Loucy (cell line): ENCODE results near the gene CPPED1.

Source experiments
- CTCF ChIP-seq: fragments of 200-600 bp; sonication (generic); conservative IDR thresholded peaks from 2 replicates; pipeline ENCODE4 v1.5.1; 2014; ENCODE audit warnings: mild to moderate bottlenecking, antibody characterized with exemption, low read length
- EZH2phosphoT487 ChIP-seq: fragments of 200-600 bp; IDR thresholded peaks from 2 replicates; pipeline ENCODE4 v1.6.1; 2018; ENCODE audit warnings: antibody characterized with exemption, mild to moderate bottlenecking, moderate library complexity, borderline replicate concordance

- TF ChIP-seq CTCF (no peak), EZH2phosphoT487 (no peak)
Measured at GRCh38 chr16:12798171-12798570, 5.5 kb downstream of the CPPED1 start.
